Muscle of leg (tissue), 16 donors: ENCODE results near the gene TMEM87B. TPM values are rescaled to one million over a fixed set of nuclear protein-coding genes. Genes with fewer than 3 reads are reported as not detected.

Experiments
- DNase-seq: peaks from one replicate; pipeline ENCODE4 v3.0.0; 2013
- H3K27ac ChIP-seq: one replicate; pipeline ENCODE4 v1.5.1; 2013; ENCODE audit warnings: mild to moderate bottlenecking, low read length, control low read depth
- H3K27me3 ChIP-seq: one replicate; pipeline ENCODE4 v1.6.1; 2013; ENCODE audit warnings: low read length; ENCODE audit not compliant: control insufficient read depth, insufficient read depth
- H3K36me3 ChIP-seq: one replicate; pipeline ENCODE4 v1.6.1; 2013; ENCODE audit warnings: low read length; ENCODE audit not compliant: control insufficient read depth, insufficient read depth
- H3K4me1 ChIP-seq: one replicate; pipeline ENCODE4 v1.6.1; 2013; ENCODE audit warnings: low read length; ENCODE audit not compliant: control insufficient read depth, insufficient read depth
- H3K4me3 ChIP-seq: one replicate; pipeline ENCODE4 v1.5.1; 2013; ENCODE audit warnings: low read length, control low read depth
- H3K9me3 ChIP-seq: replicated peaks from 2 replicates; pipeline ENCODE4 v1.6.1; 2013; ENCODE audit warnings: low read depth, low read length; ENCODE audit not compliant: control insufficient read depth
- WGBS: methylation state at CpG from one replicate; pipeline ENCODE4 v1.1.5; 2013; ENCODE audit warnings: missing lambda C conversion rate; ENCODE audit not compliant: insufficient coverage; 5-methylcytosine and 5-hydroxymethylcytosine counted together
- long read RNA-seq, 11 donors: transcript quantifications; one replicate each; lab custom pipeline, GENCODE V29; 2026
- polyA plus RNA-seq, 8 donors: library from polyadenylated mRNA; unstranded; fragments of 120-200 nt; gene quantifications; one replicate each; pipeline versions ENCODE4 v1.2.1 to v1.2.3, GENCODE V29; 2013; ENCODE audit warnings: inconsistent platforms in 1 of 8, low replicate concordance in 1 of 8; ENCODE audit not compliant: insufficient read length in 8 of 8, insufficient read depth in 1 of 8
- total RNA-seq: library from RNA; stranded (reverse); fragments of 120-200 nt; gene quantifications from one replicate; pipeline ENCODE4 v1.2.4, GENCODE V29; 2013

The TMEM87B gene
- total RNA-seq (12.9 TPM), polyA plus RNA-seq (10 to 100 TPM; 11.6 to 24.5 (median 15.1) TPM)
- long read RNA-seq, donor 1, result 0 reads
- long read RNA-seq, donor 2, result 0 reads
- long read RNA-seq, donor 3, partial matches to known transcripts, result 0 of 1 reads
- long read RNA-seq, donor 3, other reads (novel, unspliced or antisense), result 0 of 1 reads
- long read RNA-seq, donor 4, full-length matches to known transcripts, result 4 of 4 reads
- long read RNA-seq, donor 4, partial matches to known transcripts, result 0 of 4 reads
- long read RNA-seq, donor 4, other reads (novel, unspliced or antisense), result 0 of 4 reads
- long read RNA-seq, donor 5, full-length matches to known transcripts, result 3 of 3 reads
- long read RNA-seq, donor 5, partial matches to known transcripts, result 0 of 3 reads
- long read RNA-seq, donor 5, other reads (novel, unspliced or antisense), result 0 of 3 reads
- long read RNA-seq, donor 6, partial matches to known transcripts, result 0 of 1 reads
- long read RNA-seq, donor 6, other reads (novel, unspliced or antisense), result 0 of 1 reads
- long read RNA-seq, donor 7, full-length matches to known transcripts, result 1 of 1 reads
- long read RNA-seq, donor 7, partial matches to known transcripts, result 0 of 1 reads
- long read RNA-seq, donor 7, other reads (novel, unspliced or antisense), result 0 of 1 reads
- long read RNA-seq, donor 8, result 0 reads
- long read RNA-seq, donor 9, full-length matches to known transcripts, result 1 of 1 reads
- long read RNA-seq, donor 9, partial matches to known transcripts, result 0 of 1 reads
- long read RNA-seq, donor 9, other reads (novel, unspliced or antisense), result 0 of 1 reads
- long read RNA-seq, donor 10, full-length matches to known transcripts, result 2 of 2 reads
- long read RNA-seq, donor 10, partial matches to known transcripts, result 0 of 2 reads
- long read RNA-seq, donor 10, other reads (novel, unspliced or antisense), result 0 of 2 reads
- long read RNA-seq, donor 11, result 0 reads

GRCh38 chr2:112054847-112055729, at the start of gene TMEM87B:
TSS of gene TMEM87B (plus strand) at chr2:112055269. CDS start at chr2:112055592, 323 bp downstream.
- no peaks in the 10 kb centered on the region for H3K9me3 ChIP-seq
- peak within 1 kb of the TSS; percentile 100 for H3K27ac ChIP-seq
- peaks cover 26% of the 10 kb centered on the region for H3K4me1 ChIP-seq
- peak; percentile 99 for DNase-seq
- WGBS, result under 1% methylated on average over 80 of the region's 90 CpGs
- H3K36me3 ChIP-seq, result peaks cover 4% of the 10 kb centered on the region
- H3K4me3 ChIP-seq, result peak within 1 kb of the TSS; percentile 81
- no peaks in the 10 kb centered on the region for H3K27me3 ChIP-seq

GRCh38 chr2:112005406-112006075, 49.5 kb upstream of the TMEM87B start:
- H3K27me3 ChIP-seq, result no peaks in the 10 kb centered on the region
- H3K9me3 ChIP-seq, result no peaks in the 10 kb centered on the region
- H3K36me3 ChIP-seq, result peaks cover 3% of the 10 kb centered on the region
- H3K4me3 ChIP-seq, result no peak overlapping the region
- H3K4me1 ChIP-seq, result peaks cover 4% of the 10 kb centered on the region
- DNase-seq, result no peak
- H3K27ac ChIP-seq, result no peak overlapping the region
- WGBS, result 100% methylated on average over 3 of the region's 5 CpGs

GRCh38 chr2:112006076-112006410, 49.0 kb upstream of the TMEM87B start:
- no peaks in the 10 kb centered on the region for H3K27me3 ChIP-seq
- H3K4me3 ChIP-seq, result no peak overlapping the region
- peaks cover 4% of the 10 kb centered on the region for H3K4me1 ChIP-seq
- H3K9me3 ChIP-seq, result no peaks in the 10 kb centered on the region
- DNase-seq, result no peak
- no peak overlapping the region for H3K27ac ChIP-seq
- peaks cover 6% of the 10 kb centered on the region for H3K36me3 ChIP-seq
- WGBS, result no CpG with 5 or more reads among the region's 4 CpGs

- Histone ChIP-seq H3K27me3 (no peaks in the 10 kb centered on the region), H3K4me3 (no peak overlapping the region), H3K4me1 (no peaks in the 10 kb centered on the region), H3K9me3 (no peaks in the 10 kb centered on the region), H3K27ac (no peak overlapping the region), H3K36me3 (peaks cover 6% of the 10 kb centered on the region)
- no CpG with 5 or more reads among the region's 2 CpGs for WGBS
- DNase-seq, result no peak
Measured at GRCh38 chr2:112007493-112007892, 47.6 kb upstream of the TMEM87B start.

- no peaks in the 10 kb centered on the region for H3K4me1 ChIP-seq
- H3K36me3 ChIP-seq, result peaks cover 6% of the 10 kb centered on the region
- no peaks in the 10 kb centered on the region for H3K27me3 ChIP-seq
- H3K4me3 ChIP-seq, result no peak overlapping the region
- no peak for DNase-seq
- no peaks in the 10 kb centered on the region for H3K9me3 ChIP-seq
- H3K27ac ChIP-seq, result no peak overlapping the region
- no CpG with 5 or more reads among the region's 2 CpGs for WGBS
Measured at GRCh38 chr2:112008910-112009485, 46.1 kb upstream of the TMEM87B start.

- no peaks in the 10 kb centered on the region for H3K27me3 ChIP-seq
- H3K27ac ChIP-seq, result no peak overlapping the region
- peaks cover 6% of the 10 kb centered on the region for H3K36me3 ChIP-seq
- H3K4me3 ChIP-seq, result no peak overlapping the region
- no peak for DNase-seq
- H3K9me3 ChIP-seq, result no peaks in the 10 kb centered on the region
- WGBS, result 86% methylated on average over 6 of the region's 10 CpGs
- no peaks in the 10 kb centered on the region for H3K4me1 ChIP-seq
Measured at GRCh38 chr2:112010751-112011150, 44.3 kb upstream of the TMEM87B start.

- Histone ChIP-seq H3K4me1 (no peaks in the 10 kb centered on the region), H3K36me3 (peaks cover 6% of the 10 kb centered on the region), H3K9me3 (no peaks in the 10 kb centered on the region), H3K27me3 (no peaks in the 10 kb centered on the region), H3K27ac (no peak overlapping the region), H3K4me3 (no peak overlapping the region)
- no CpG with 5 or more reads among the region's 5 CpGs for WGBS
- no peak for DNase-seq
Measured at GRCh38 chr2:112012556-112012955, 42.5 kb upstream of the TMEM87B start.

- no peaks in the 10 kb centered on the region for H3K9me3 ChIP-seq
- H3K4me1 ChIP-seq, result no peaks in the 10 kb centered on the region
- no peak for DNase-seq
- H3K36me3 ChIP-seq, result no peaks in the 10 kb centered on the region
- H3K27ac ChIP-seq, result no peak overlapping the region
- WGBS, result 67% methylated on average over 3 of the region's 8 CpGs
- H3K27me3 ChIP-seq, result no peaks in the 10 kb centered on the region
- H3K4me3 ChIP-seq, result no peak overlapping the region
Measured at GRCh38 chr2:112018846-112019245, 36.2 kb upstream of the TMEM87B start.

- Histone ChIP-seq H3K4me1 (no peaks in the 10 kb centered on the region), H3K27ac (no peak overlapping the region), H3K9me3 (no peaks in the 10 kb centered on the region), H3K27me3 (no peaks in the 10 kb centered on the region), H3K4me3 (no peak overlapping the region), H3K36me3 (no peaks in the 10 kb centered on the region)
- no peak for DNase-seq
- WGBS, result 100% methylated on average over 1 of the region's 4 CpGs
Measured at GRCh38 chr2:112019569-112019982, 35.5 kb upstream of the TMEM87B start.
